DMS153 treated with DMSO at 0.1 percent for 48 hours (cell line): ENCODE data around the gene VWA8.
"Not testable (repeated sequence)": the region's sequence is repeated elsewhere in the genome, so short reads cannot be mapped to it uniquely, and the experiment has no call there.

ENCODE experiments used
- DNase-seq: peaks from one replicate; lab custom pipeline; 2025; ENCODE audit not compliant: unreplicated experiment; lab: John Stamatoyannopoulos, UW

The VWA8 gene

DNA sequence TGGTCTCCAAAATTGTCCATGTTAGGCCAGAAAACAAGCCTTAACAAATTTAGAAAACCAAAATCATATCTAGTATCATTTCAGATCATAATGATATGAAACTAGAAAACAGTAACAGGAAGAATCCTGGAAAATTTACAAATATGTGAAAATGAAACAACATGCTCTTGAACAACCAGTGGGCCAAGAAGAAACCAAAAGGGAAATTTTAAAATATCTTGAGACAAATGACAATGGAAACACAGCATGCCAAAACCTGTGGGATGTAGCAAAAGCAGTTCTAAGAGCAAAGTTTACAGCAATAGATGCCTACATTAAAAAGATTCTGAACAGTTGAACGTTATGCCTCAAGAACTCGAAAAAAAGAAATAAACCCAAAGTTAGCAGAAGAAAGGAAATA is 32.6 kb downstream of the VWA8 start:
- DNase-seq, result no peak

DNA sequence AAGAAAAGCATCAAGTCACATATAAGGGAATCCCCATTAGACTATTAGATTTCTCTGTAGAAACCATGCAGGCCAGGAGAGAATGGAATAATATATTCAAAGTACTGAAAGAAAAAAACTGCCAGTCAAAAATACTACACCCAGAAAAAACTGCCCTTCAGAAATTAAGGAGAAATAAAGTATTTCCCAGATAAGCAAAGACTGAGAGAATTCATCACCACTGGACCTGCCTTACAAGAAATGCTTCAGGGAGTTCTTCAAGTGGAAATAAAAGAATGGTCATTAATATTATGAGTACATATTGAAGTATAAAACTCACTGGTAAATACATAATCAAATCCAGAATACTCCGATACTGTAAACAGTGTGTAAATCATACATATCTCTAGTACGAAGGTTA is 35.9 kb downstream of the VWA8 start:
- DNase-seq, result no peak

DNA sequence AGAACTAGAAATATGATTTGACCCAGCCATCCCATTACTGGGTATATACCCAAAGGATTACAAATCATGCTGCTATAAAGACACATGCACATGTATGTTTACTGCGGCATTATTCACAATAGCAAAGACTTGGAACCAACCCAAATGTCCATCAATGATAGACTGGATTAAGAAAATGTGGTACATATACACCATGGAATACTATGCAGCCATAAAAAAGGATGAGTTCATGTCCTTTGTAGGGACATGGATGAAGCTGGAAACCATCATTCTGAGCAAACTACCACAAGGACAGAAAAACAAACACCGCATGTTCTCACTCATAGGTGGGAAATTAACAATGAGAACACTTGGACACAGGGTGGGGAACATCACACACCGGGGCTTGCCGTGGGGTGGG is 38.0 kb downstream of the VWA8 start:
- DNase-seq, result not testable (repeated sequence)

DNA sequence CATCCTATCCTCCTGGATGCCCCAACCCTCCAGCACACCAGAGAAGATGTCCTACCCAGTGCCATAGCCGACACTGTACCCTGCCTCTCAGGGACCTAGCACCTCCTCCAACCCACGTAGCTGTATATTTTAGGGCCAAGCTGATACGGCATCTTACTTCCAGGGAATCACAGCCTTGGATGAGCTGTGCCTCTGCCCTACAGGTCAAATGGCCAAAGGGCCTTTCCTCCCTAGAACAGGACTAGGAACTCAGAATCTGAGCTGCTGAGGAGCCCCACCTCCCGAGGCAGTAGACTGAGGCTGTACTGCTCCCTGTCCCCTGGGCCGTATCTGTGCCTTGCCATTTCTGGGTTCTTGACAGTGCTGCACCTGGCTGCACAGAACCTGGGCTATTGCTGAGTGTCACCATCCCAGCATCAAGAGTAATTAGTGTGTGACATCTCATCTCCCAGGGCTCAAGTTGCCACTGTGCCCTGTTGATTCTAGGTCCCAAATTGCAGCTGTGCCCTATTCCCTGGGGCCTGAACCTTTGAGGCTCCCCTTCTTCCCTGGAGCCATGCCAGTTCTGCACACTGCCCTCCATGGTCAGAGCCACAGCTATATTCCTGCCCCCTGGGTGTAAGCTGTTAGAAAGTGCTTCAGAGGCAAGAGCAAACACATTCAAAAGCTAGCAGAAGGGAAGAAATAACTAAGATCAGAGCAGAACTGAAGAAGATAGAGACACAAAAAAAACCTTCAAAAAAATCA is 41.0 kb downstream of the VWA8 start:
- DNase-seq, result peak; percentile 10

GRCh38 chr13:41919031-41919740 is 41.7 kb downstream of the VWA8 start:
- DNase-seq, result no peak

- DNase-seq, result no peak
Observed at GRCh38 chr13:41917641-41918040, 43.3 kb downstream of the VWA8 start.

- no peak for DNase-seq
Observed at GRCh38 chr13:41916173-41916954, 44.5 kb downstream of the VWA8 start.

DNA sequence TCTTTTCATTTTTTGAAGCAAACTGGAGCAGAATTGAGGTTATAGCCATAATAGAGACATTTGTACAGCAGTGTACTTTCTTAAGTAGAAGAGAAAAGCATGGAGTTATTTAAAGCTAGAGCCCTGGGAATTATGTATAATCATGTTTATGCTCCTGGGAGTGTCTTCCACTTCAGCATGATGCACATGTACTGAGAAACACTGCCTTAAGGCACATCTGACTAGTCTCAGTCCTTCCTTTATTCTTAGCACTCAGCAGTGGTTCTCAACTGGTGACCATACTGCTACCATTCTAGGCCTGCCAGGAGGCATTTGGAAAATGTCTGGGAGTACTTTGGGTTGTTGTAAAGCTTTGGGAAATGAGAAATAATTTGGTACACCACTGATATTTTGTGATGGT is 45.8 kb downstream of the VWA8 start:
- no peak for DNase-seq

DNA sequence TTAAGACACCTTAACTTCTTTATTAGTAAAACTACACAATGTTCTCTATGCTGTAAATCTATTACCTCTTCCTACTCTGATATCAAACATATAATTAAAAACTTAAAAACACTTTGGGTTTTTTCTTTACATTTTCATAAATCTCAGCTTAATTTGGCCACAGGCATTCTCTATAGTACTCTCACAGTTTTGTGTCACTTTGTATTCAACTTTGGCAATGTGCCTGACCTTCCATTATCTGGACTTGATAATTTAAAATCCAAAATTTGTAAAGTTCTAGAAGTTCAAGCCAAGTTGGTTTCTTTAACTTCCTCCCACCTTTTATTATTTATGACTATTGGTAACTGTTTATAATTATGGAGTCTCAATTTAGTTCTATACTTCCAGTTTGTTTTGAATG is 46.4 kb downstream of the VWA8 start:
- DNase-seq, result no peak

- no peak for DNase-seq
Observed at GRCh38 chr13:41909506-41909905, 51.4 kb downstream of the VWA8 start.

GRCh38 chr13:41905600-41906254 is 55.2 kb downstream of the VWA8 start:
- DNase-seq, result no peak

DNA sequence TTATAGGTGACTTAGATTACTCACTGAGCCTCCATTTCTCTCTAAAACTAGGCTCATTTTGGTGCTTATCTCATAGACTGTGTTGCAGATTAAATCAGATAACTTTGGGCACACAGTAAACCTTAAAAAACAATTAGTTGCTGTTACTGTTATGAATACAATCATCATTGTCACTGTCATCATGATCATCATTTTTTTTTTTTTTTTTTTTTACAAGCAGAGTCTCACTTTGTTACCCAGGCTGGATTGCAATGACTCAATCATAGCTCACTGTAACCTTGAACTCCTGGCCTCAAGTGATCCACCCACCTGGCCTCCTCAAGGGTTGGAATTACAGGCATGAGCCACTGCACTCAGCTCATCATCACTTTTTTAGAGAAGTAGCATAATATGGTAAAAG is 60.0 kb downstream of the VWA8 start:
- DNase-seq, result no peak

- not testable (repeated sequence) for DNase-seq
Observed at GRCh38 chr13:41898411-41898810, 62.5 kb downstream of the VWA8 start.

- no peak for DNase-seq
Observed at GRCh38 chr13:41897126-41897525, 63.8 kb downstream of the VWA8 start.

- no peak for DNase-seq
Observed at GRCh38 chr13:41895478-41895877, 65.4 kb downstream of the VWA8 start.

DNA sequence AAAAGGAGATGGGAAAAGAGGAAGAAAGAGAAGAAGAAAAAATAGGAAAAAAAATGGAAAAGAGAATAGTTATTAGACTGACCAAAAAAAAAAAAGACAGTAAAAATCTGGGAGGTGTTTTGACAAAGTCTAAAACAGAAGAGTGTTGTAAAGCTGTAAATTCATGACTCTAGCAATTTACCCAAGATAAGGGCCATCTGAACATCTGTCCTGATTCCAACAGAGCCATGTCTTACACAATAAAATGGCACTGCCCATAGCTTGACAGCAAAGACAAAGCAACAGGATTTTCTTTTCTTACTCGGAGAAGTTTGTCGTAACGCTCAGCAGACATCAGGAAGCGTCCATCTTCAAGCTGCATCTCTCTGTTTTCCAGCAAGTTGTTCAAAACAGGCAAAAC is 69.8 kb downstream of the VWA8 start:
- DNase-seq, result no peak

DNA sequence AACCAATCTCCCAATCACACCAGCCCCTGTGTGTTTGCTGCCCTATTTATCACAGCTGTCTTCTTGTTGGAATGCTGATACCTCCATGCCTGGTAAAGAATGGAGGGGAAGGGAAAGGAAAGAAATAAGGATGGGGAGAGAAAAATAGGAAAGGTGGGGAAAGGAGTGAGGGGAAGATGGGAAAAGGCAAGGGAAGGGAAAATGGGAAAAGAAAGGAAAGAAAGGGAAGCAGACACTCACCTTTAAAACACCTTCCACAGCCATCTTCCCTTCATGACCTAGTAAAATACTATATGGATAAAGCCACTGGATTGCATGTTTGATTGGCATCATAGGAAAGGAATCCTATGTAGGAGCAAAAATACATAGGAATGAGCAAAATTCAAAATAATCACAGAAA is 77.8 kb downstream of the VWA8 start:
- no peak for DNase-seq

- not testable (repeated sequence) for DNase-seq
Observed at GRCh38 chr13:41881890-41882289, 79.0 kb downstream of the VWA8 start.

- no peak for DNase-seq
Observed at GRCh38 chr13:41880966-41881365, 79.9 kb downstream of the VWA8 start.

DNA sequence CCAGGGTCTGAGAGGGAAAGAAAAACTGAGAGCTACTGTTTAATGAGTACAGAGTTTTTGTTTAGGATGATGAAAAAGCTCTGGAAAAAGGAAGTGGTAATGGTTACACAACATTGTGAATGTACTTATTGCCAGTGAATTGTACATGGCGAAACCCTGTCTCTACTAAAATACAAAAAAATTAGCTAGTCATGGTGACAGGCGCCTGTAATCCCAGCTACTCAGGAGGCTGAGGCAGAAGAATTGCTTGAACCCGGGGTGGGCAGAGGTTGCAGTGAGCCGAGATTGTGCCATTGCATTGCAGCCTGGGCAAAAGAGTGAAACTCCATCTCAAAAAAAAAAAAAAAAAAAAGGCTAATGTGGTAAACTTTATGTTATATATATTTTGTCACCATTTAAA is 96.3 kb downstream of the VWA8 start:
- no peak for DNase-seq

DNA sequence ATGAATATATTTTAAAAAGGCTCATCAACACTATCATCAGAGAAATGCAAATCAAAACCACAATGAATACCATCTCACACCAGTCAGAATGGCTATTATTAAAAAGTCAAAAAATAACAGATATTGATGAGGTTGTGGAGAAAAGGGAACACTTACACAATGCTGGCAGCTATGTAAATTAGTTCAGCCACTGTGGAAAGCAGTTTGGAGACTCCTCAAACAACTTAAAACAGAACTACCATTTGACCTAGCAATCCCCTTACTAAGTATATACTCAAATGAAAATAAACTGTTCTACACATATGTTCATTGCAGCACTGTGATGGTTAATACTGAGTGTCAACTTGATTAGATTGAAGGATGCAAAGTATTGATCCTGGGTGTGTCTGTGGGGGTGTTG is 98.2 kb downstream of the VWA8 start:
- not testable (repeated sequence) for DNase-seq
